GM18873 (cell line): Measurements from ENCODE around the gene BCL2.

Experiments used
- ATAC-seq: cut with Tn5 transposase; IDR thresholded peaks from one replicate; pipeline ENCODE4 v1.9.1; 2021; ENCODE audit warnings: mild to moderate bottlenecking, moderate library complexity, moderate number of reproducible peaks; ENCODE audit not compliant: unreplicated experiment, low FRiP score

The BCL2 gene

DNA sequence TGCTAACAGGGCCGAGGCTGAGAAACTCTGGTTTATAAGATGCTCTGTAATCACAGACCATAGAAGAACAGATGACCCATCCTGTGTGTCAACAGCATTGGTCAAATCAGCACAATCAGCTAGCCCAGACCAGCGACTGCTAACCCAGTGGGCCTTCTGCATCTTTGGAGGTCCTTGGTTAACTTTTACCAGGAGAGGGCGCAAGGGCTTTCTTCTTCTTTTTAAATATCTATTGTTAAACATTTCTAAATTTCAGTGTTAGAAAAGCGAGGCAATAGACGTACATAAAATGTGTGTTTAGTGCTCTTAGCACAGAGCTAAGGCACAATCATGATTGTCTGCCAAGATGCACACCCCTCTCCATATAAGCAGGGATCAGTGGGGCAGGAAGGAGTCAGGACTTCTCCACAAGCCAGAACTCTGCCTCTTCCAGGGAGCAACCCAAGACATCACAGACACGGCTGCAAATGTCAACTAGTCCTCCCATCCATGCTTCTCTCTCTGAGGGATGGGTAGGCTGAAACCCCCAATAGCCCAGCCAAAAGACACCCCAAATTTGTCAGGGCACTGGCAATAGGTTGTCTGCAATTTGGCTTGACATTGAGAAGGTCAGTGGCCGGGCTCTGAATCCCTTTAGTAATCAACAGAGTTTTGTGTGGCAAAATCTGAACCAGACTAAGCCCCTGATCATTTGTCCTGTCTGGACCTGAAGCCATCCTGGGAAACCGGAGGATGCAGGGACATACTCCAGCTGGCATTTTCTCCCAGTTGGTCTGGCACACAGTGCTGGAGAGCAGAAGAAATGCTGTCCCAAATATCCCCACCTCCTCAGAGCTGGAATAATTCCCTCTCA is 188.2 kb downstream of the BCL2 start:
- no peak for ATAC-seq

DNA sequence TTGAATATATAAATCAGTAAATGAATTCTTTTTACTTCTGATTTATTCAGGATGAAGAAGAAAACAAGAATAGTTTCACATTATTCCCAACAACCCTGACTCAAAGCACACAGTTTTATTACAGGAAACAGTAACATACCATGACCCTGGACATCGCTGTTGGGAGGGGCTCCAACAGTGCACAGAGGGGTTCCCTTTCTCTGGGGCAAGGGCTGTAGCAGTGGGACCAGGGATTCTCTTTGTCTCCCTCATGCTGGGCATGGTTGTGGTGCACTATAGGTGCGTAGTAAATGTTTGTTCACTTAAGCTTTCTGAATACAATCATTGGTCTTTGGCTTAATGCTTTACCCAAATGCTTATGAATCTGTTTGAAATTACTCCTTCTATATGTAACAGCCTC is 189.4 kb downstream of the BCL2 start:
- no peak for ATAC-seq

- no peak for ATAC-seq
Measured at GRCh38 chr18:63128237-63128974, 191.2 kb downstream of the BCL2 start.

- no peak for ATAC-seq
Measured at GRCh38 chr18:63126134-63127069, 193.2 kb downstream of the BCL2 start.

- ATAC-seq: no peak
Measured at GRCh38 chr18:63120620-63121019, 198.9 kb downstream of the BCL2 start.

- ATAC-seq: no peak
Measured at GRCh38 chr18:63119647-63120046, 199.9 kb downstream of the BCL2 start.

- no peak for ATAC-seq
Measured at GRCh38 chr18:63113899-63114565, 205.5 kb downstream of the BCL2 start.

DNA sequence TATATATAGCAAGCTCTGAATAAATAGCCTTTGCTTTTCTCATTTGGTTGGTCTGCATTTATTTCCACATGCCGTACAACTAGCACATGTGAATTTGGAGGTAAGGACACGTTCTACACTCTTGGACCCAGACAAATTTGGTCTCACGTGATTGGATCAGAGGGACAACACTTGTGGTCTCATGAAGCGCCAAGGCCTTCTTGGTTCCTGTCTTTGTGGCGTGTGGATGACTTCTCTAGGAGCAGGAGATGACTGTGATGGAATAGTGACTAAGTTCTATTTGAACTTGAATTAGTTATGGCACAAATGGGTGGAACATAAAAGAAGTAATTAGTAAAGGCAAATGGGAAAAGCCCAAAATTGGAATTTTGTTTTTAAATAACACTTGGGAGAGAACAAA is 206.9 kb downstream of the BCL2 start:
- no peak for ATAC-seq

GRCh38 chr18:63111671-63112402 is 207.7 kb downstream of the BCL2 start:
- peak; percentile 47 for ATAC-seq

- ATAC-seq: no peak
Measured at GRCh38 chr18:63109802-63110201, 209.8 kb downstream of the BCL2 start.

DNA sequence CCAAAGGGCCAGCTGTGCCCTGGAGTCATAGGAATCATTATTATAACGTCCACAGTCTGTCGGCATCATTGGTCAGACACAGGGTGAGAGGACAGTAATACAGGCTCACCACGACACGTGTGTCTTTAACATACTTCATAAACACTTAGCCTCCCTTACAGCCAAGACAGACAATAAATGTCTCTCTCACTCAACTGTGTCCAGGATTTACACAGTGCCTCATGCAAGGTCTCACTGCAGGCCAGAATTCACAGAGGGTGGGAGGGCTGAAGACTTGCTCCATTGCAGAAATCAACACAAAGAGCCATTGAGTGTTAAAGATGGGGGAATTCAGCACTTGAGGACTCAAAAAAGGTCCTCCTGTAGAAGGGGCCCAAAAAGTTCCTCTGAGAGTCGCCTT is 210.5 kb downstream of the BCL2 start:
- no peak for ATAC-seq

DNA sequence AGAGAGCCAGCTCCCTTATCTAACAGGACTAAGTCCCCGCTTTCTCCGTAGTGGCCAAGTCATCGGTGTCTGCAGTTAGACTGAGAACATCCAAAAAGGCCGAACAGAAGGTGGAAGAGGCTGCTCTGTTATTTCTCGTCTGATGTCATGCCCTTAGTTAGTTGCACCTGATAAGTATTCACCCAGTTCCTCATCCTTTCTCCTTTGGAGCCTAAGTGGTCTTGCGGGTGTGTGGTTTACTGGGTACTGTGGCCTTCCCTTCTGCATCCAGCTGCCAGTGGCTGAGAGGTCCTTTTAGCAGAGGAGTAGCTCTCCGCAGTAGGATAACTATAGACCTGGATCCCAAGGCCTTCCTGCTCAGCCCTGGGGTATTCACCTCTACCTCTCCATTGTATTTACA is 211.6 kb downstream of the BCL2 start:
- ATAC-seq: no peak

GRCh38 chr18:63107171-63107845 is 212.3 kb downstream of the BCL2 start:
- peak; percentile 19 for ATAC-seq

DNA sequence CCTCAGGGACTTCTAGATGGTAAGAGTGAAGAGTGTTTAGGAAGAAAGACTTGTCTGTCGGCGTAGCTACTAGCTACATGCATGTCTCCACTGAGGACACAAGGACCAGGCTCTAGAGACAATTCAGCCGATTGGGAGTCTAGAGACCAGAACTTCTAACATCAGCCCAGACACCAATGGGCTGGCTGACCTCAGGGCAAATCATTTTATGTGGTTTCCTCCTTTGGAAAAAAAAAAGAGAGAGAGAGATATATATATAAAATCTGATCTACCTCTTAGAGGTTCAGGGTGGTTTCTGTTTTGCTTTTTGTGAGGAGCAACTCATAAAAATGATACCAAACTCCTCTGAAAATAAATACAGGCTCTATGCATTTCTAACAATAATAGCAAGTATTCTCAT is 212.8 kb downstream of the BCL2 start:
- peak; percentile 27 for ATAC-seq

GRCh38 chr18:63105636-63106316 is 213.8 kb downstream of the BCL2 start:
- ATAC-seq: peak; percentile 78

GRCh38 chr18:63104868-63105267 is 214.7 kb downstream of the BCL2 start:
- no peak for ATAC-seq

GRCh38 chr18:63102941-63103744 is 216.4 kb downstream of the BCL2 start:
- no peak for ATAC-seq

- no peak for ATAC-seq
Measured at GRCh38 chr18:63100630-63101055, 218.9 kb downstream of the BCL2 start.
